HG02623 (cell line): Measurements from ENCODE around the gene SLC2A10.

Experiments used
- ATAC-seq: cut with Tn5 transposase; IDR thresholded peaks from one replicate; pipeline ENCODE4 v1.9.1; 2021; ENCODE audit warnings: moderate library complexity; ENCODE audit not compliant: unreplicated experiment

Gene SLC2A10

DNA sequence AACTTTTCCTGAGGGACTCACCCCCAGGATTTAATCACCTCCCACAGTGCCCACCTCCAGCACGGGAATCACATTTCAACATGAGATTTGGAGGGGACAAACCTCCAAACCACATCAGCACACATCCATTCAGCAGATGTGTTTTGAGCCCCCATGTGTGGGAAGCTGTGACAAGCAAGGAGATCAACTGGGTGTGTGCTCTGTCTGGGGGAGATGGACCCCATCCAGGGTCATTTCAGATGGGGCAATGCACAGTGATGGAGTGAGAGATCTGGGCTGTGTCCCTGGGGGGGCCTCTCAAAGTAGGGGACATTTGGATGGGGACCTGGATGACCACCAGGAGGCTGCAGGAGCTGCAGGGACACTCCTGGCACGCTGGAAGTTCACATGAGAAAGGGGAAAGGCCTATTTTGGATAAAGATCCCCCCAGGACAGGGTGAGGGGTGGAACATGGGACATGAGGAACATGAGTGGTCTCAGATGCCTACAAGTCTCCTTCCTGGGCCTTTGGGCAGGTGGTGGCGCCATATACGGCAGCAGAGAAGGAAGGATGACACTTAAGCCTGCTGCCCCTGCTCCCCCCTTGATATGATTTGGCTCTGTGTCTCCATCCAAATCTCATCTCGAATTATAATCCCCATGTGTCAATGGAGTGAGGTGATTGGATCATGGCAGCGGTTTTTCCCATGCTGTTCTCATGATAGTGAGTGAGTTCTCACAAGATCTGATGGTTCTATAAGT lies 49.6 kb downstream of the SLC2A10 start:
- ATAC-seq, result no peak

DNA sequence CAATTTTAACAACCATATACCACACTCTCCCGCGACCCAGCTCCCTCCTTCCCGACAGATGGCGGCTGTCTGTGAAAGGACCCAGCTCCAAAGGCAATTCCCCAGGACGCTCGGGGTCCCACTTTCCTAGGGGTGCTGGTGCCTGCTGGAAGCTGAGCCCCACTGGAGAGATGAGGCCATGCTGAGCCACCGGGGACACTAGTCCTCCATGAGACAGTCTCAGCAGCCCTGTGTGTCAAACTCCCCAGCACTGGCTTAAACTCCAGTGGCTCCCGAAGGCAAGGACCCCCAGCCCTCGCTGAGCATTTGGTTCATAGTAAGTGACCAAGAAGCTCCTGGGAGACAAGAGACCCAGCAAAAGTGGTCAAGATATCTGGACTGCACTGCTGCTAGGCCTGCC lies 52.1 kb downstream of the SLC2A10 start:
- no peak for ATAC-seq

DNA sequence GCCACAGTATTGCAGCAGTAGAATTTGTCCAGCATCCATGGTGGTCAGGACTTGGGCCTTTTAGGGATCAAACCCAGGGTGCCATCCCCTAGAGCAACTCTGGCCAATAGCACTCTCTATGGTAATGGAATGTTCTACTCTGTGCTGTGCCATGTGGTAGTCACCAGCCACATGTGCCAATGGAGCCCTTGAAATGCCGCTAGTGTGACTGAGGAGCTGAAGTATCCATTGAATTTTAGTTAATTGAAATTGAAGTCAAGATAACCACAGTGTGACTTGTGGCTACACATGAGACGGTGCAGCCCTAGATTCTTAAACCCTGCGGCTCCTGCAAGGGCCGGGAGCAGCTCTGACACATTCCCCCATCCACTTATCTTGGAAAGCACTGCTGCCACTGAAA lies 54.6 kb downstream of the SLC2A10 start:
- ATAC-seq, result no peak

DNA sequence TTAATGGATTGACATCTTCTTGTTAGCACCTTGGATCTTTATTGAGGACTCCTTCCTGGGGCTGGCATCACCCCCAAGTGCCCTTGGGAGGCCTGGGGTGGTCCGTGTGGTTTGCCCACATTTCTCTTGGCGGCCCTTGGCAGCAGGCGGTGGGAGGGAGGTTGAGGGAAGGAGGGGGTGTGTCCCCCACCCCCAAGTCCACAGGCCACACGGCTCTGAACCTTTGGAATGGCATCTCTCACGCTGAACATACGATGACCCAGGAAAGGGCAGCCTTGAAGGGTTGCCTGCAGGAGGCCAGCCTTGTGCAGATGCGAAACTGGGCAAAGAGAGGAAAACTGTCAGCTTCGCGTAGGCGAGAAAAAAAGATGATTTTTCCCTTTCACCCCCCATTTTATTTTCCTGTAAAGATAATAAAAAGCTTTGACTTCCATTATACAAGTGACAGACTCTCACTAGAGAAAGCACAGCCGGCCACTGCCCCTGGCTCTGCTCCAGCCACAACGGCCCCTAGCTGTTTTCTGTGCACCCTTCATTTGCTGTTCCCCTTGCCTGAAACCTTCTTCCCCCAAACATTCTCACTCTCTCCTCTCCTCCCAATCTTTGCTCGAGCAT lies 56.2 kb downstream of the SLC2A10 start:
- ATAC-seq, result no peak

DNA sequence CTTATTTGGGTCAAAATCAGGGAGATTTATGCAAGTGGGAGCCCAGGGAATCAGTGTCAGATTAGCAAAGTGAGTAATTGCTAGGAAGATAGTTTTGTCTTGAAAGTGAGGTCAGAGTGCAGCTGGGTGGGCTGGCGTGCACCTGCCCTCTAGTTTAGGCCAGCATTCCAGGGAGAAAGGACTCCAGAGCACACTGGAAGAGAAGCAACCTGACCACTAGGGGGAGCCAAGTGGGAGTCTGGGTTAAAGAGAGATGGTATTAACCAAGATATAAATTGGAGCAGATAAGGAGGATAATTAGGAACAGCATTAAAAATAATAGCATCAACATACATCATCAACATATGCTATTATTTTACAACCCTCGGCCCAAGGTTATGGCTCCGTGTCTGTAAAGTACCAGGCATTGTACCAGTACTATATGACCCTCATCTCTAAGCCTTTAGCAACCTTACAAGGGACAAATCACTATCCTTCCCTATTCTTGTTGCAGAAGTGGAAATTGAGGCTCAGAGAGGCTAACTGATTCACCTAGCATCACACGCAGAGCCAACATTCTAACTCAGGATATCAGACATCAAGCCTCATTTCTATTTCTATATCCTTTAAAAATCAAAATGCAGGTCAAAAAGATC lies 57.8 kb downstream of the SLC2A10 start:
- no peak for ATAC-seq

DNA sequence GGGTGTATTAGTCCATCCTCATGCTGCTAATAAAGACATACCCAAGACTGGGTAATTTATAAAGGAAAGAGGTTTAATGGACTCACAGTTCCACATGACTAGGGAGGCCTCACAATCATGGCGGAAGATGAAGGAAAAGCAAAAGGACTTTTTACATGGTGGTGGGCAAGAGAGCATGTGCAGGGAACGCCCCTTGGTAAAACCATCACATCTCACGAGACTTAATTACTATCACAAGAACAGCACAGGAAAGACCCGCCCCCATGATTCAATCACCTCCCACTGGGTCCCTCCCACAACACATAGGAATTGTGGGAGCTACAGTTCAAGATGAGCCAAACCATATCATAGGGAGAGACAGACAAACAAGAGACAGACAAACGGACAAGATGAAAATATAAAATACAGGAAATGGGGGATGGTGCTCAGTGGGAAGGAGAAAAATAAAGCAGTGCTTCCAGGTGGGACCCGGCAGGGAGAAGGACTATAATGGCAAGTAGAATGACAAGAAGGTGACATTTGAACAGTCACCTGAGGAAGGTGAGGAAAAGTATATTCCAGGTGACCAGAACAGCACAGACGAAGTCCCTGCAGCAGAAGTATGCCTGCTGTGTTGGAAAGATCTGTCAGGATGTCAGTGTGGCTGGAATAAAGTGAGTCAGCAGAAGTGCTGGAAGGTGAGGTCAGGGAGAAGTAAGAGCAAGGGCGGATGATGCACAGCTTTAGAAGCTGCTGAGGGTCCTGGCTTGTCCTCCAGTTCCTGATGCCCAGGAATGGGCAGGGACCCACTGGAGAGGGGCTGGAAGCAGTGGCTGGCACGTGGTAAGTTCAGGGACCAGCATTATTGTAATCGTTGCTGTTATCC lies 61.1 kb downstream of the SLC2A10 start:
- ATAC-seq, result no peak

DNA sequence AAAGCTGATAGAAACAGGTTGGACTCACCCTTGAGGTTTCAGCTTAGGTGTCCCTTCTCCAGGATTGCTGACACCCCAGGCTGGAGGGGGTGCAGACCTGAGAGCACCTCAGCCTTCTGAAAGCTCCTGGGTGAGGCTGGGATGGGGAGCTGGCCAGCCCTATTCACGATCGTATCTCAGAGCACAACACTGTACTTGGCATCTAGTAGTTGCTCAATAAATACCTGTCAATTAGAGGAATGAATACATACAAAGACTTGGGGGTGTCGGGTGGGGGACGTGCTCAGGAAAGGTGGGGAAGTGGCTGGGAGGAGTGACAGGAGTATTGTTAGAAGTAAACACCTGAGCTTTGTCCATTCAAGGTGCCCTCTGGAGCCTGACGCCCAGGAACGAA lies 61.7 kb downstream of the SLC2A10 start:
- no peak for ATAC-seq

DNA sequence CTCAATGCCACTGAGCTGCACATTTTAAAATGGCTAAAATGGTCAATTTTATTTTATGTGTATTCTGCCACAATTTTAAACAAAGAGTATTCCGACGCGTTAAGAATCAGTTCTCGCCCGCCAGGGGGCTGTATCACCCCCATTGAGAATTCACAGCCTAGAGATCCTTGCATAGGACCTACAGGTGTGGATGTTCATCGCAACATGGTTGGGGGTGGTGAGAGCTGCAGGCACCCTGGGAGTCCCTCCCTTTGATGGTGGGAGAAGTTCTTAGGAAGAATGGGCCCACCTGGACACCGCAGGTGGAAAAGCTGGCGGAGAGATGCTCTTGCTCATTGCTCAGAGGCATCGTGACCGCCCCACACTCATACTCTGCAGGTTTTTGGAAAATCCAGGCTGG lies 63.5 kb downstream of the SLC2A10 start:
- ATAC-seq, result no peak

DNA sequence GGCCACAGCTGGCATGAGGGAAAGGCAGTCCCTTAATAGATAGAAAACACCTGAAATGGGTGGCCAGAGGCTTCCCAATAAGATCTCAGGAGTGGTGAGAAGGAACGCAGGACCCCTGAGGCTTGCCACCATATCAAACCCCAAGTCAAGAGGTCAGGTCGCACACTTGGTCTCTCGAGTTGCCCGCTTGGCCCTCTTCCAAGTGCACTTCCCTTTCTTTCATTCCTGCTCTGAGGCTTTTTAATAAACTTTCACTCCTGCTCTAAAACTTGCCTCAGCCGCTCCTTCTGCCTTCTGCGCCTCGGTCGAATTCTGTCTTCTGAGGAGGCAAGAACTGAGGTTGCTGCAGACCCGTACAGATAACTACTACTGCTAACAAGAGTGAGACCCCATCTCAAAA lies 64.2 kb downstream of the SLC2A10 start:
- ATAC-seq, result no peak

DNA sequence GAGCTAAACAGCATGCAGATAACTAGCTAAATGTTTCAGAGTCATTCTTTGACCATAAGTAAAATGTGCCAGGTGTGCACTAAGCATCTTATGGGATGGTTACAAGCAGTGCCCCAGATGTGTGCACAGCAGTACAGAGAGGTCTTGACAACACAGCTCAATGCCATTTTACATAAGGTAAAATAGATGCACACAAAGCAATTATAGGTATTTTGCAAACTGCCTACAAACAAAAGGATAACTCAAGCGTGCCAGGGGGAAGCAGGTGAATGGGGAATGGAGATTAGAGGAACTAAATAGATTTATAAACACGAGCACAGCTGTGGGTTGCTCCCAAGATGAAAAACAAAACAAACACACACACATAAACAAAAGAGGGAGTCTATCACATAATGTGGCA lies 64.8 kb downstream of the SLC2A10 start:
- no peak for ATAC-seq

DNA sequence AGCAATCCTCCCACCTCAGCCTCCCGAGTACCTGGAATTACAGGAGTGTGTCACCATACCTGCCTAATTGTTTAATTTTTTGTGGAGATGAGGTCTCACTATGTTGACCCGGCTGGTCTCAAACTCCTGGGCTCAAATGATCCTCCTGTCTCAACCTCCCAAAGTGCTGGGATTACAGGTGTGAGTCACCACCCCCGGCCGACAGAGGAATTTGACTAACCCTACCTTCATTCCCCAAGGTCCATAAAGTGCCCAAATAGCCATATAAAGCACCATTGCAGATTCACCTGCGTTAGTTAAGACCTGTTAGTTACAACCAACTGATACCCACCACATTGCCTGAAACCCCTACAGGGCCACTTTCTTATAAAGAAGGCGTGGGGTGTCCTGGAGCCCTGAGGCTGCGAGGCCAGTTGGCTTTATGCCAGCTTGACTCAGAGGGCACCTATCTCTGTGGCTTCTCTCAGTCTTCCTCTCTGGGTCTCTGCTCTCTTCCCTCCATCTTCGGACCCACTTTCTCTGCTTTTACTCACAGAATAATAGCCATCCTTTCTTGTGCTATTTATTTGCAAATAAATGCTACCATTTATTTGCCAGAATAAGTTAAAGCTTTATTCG lies 65.6 kb downstream of the SLC2A10 start:
- no peak for ATAC-seq

DNA sequence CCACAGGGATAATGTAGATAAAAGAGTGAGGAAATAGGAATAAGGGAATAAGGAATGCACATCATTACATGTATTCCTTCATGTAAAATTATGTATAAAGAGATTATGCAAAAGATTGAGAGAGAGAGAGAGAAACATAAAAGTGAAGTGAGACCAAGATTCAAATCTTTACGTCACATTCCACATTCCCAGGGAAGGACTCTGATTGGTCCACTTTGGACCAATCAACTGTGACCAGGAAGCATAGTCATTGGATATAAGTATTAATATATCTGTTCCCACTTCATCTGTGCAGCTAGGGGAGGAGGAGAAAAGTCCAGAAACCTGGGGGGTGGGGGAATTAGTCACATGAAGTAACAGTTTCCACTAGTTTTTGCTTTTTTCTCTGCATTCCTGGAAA lies 66.4 kb downstream of the SLC2A10 start:
- ATAC-seq, result no peak

DNA sequence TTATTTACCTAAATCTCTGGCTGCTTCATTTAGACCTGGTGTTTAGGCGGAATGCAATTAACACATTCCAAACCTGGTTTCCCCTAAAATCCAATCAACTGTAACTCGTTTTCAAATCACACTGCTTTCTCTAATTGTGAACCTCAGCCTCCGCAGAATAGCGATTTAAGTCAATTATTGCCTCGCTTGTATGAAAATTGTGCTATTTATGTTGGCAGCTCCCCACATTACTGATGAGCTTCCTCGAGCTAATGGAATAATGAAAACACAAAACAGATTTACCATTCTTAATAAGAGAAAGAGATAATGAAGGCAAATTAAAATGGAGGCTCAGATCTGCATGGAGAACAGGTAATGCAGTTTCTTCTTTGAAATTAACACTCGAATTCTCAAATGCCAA lies 67.9 kb downstream of the SLC2A10 start:
- ATAC-seq, result no peak

DNA sequence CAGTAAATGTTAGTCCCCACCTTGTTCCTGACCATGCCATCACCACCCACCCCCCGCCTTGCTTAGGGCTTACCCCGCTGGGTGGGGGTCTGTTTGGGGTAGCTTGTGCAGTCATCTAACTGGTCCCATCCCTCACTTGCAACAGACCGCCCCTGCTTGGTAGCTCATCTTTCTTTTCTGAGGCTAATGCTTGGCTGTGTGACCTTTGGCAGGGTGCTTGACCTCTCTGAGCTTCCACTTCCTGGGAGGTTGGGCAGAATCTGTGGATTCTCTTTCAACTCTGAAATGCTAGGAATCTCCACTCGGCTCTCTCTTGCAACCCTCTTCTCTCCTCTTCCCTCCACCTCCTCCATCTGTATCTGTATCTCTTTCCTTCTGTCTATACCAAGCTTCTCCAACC lies 70.4 kb downstream of the SLC2A10 start:
- no peak for ATAC-seq

DNA sequence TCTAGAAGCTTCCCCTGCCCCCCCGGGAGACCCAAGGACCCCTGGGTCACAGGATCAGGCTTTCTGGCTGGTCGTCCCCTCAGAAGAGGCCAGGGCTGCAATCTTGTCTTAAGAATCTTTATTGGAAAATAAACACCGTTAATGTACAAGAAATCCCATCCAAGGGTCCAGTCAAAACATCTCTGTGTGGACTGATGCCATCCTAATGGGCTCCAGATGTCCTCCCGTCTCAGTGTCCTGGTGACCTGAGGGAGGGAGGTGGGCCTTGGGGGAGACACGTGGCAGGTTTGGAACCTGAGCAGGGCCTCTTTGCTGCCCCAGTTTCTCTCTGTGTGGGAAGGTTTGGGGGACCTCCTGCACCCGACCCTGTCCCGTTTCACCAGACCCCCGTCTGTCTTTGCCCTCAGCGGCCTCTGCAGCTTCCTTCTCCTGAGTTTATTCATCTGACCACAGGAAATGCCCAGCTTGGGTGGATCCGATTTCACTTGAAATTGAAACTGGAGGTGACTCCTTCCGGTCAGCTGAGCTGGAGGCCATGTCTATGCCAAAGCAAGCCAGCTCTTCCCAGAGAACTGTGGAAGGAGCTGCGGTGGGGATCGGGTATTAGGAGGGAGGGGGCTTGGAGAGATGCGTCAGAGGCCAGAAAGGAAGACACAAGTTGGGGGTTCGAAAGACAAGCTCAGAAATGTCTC lies 75.1 kb downstream of the SLC2A10 start:
- no peak for ATAC-seq
